GM23338 (cell line): ENCODE results near the gene KLF4.

Experiments used
- EZH2 ChIP-seq: fragments of 200-600 bp; sonication (generic); IDR thresholded peaks from one replicate; pipeline ENCODE4 v1.8.0; 2017; ENCODE audit warnings: antibody characterized with exemption, mild to moderate bottlenecking, low read depth; ENCODE audit not compliant: unreplicated experiment
- EZH2phosphoT487 ChIP-seq: fragments of 200-600 bp; sonication (generic); IDR thresholded peaks from one replicate; pipeline ENCODE4 v1.8.1; 2018; ENCODE audit warnings: antibody characterized with exemption; ENCODE audit not compliant: unreplicated experiment
- NANOG ChIP-seq: IDR thresholded peaks from 2 replicates; pipeline ENCODE4 v1.6.1; 2016; ENCODE audit warnings: antibody characterized with exemption, borderline replicate concordance
- POLR2AphosphoS5 ChIP-seq: IDR thresholded peaks from 2 replicates; pipeline ENCODE4 v1.6.1; 2016; ENCODE audit warnings: antibody characterized with exemption, low read depth
- STAT1 ChIP-seq: IDR thresholded peaks from one replicate; pipeline ENCODE4 v1.6.1; 2016; ENCODE audit warnings: antibody characterized with exemption; ENCODE audit not compliant: unreplicated experiment
- TF ChIP-seq, protein P1 (sequence below), 2 experiments: fragments of 200-600 bp in 1 of 2; sonication (generic) in 1 of 2; conservative IDR thresholded peaks; 2 replicates each; pipeline versions ENCODE4 v1.5.1 to v1.6.1; 2016 to 2017; ENCODE audit warnings: antibody characterized with exemption in 2 of 2, low read depth in 2 of 2, mild to moderate bottlenecking in 2 of 2, moderate library complexity in 1 of 2
- TF ChIP-seq, protein P2 (sequence below): IDR thresholded peaks from one replicate; pipeline ENCODE4 v1.6.1; 2018; ENCODE audit warnings: antibody characterized with exemption; ENCODE audit not compliant: unreplicated experiment

DNA sequence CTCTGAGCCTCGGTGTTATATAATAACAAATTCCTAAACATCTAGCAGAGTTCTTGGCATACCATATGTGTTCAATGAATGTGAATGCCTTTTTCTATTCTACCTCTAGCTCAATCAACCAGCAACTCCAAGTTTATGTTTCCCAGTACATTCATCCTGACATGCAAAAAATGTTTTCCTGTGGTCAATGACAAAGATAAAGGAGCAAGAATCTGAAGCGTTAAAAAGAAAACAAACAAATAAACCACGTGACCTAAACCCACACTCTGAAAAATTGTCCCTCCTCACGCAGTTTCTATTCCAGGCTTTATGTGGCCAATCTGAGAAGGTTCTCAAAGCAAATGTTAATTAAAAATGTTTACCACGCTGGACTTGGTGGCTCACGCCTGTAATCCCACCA, 18.0 kb downstream of the KLF4 start:
- TF ChIP-seq, protein P1, sequence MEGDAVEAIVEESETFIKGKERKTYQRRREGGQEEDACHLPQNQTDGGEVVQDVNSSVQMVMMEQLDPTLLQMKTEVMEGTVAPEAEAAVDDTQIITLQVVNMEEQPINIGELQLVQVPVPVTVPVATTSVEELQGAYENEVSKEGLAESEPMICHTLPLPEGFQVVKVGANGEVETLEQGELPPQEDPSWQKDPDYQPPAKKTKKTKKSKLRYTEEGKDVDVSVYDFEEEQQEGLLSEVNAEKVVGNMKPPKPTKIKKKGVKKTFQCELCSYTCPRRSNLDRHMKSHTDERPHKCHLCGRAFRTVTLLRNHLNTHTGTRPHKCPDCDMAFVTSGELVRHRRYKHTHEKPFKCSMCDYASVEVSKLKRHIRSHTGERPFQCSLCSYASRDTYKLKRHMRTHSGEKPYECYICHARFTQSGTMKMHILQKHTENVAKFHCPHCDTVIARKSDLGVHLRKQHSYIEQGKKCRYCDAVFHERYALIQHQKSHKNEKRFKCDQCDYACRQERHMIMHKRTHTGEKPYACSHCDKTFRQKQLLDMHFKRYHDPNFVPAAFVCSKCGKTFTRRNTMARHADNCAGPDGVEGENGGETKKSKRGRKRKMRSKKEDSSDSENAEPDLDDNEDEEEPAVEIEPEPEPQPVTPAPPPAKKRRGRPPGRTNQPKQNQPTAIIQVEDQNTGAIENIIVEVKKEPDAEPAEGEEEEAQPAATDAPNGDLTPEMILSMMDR (conservative IDR thresholded peaks at IDR 0.05; ENCODE audit: low read depth in 2 of 2), result no peak
- TF ChIP-seq, protein P2, sequence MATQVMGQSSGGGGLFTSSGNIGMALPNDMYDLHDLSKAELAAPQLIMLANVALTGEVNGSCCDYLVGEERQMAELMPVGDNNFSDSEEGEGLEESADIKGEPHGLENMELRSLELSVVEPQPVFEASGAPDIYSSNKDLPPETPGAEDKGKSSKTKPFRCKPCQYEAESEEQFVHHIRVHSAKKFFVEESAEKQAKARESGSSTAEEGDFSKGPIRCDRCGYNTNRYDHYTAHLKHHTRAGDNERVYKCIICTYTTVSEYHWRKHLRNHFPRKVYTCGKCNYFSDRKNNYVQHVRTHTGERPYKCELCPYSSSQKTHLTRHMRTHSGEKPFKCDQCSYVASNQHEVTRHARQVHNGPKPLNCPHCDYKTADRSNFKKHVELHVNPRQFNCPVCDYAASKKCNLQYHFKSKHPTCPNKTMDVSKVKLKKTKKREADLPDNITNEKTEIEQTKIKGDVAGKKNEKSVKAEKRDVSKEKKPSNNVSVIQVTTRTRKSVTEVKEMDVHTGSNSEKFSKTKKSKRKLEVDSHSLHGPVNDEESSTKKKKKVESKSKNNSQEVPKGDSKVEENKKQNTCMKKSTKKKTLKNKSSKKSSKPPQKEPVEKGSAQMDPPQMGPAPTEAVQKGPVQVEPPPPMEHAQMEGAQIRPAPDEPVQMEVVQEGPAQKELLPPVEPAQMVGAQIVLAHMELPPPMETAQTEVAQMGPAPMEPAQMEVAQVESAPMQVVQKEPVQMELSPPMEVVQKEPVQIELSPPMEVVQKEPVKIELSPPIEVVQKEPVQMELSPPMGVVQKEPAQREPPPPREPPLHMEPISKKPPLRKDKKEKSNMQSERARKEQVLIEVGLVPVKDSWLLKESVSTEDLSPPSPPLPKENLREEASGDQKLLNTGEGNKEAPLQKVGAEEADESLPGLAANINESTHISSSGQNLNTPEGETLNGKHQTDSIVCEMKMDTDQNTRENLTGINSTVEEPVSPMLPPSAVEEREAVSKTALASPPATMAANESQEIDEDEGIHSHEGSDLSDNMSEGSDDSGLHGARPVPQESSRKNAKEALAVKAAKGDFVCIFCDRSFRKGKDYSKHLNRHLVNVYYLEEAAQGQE, result no peak
- TF ChIP-seq EZH2, result no peak
- no peak for TF ChIP-seq EZH2phosphoT487
- TF ChIP-seq STAT1, result no peak
- no peak for TF ChIP-seq POLR2AphosphoS5
- no peak for TF ChIP-seq NANOG
